Left forelimb (tissue), 1 donor: ENCODE data around the gene S100A5.
"Not testable (repeated sequence)": the region's sequence is repeated elsewhere in the genome, so short reads cannot be mapped to it uniquely, and the experiment has no call there.

Source experiments
- DNase-seq: peaks from one replicate; pipeline ENCODE4 v3.0.0-alpha.2; 2018; ENCODE audit warnings: low spot score

The S100A5 gene

DNA sequence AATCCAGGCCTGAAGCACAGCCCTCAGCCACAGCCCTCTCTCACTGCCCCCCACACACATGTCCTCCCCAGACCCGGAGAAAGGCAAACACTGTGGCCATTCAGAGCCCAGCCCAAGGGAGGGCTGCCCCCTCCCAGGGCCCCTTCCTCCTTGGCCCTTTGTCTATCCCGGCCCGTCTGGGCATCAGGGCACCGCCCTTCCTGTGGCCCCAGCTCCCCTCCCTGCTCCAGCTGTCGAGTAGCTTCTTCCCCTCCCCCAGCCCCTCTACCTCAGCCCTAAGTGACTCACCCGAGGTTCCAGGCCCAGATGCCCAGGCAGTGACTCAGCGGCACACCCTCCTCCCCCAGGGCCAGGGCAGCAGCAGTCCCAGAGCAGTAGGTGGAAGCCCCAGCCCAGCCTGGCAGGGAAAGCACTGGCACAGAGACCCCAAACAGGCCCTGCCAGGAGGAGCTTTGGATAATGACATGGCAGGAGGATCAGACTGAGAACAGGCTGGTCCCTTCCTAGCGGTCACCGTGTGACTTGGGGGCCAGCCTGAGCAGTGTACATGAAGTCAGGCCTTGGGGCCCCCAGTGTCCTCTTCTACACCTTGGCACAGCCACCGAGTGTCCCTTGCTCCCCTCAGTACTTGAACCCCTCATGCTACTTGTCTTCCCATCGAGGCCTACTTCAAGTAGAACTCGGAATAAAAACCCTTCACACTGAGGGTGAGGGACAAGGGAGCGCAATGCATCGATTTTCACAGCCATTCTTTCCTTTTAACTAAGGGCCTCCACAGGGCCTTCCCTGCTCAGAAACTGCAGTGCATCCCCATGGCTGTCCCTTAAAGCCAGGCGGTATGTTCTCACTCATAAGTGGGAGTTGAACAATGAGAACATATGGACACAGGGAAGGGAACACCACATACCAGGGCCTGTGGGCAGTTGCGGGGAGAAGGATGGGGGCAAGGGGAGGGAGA, 26.0 kb upstream of the S100A5 start:
- DNase-seq: peak; percentile 89

DNA sequence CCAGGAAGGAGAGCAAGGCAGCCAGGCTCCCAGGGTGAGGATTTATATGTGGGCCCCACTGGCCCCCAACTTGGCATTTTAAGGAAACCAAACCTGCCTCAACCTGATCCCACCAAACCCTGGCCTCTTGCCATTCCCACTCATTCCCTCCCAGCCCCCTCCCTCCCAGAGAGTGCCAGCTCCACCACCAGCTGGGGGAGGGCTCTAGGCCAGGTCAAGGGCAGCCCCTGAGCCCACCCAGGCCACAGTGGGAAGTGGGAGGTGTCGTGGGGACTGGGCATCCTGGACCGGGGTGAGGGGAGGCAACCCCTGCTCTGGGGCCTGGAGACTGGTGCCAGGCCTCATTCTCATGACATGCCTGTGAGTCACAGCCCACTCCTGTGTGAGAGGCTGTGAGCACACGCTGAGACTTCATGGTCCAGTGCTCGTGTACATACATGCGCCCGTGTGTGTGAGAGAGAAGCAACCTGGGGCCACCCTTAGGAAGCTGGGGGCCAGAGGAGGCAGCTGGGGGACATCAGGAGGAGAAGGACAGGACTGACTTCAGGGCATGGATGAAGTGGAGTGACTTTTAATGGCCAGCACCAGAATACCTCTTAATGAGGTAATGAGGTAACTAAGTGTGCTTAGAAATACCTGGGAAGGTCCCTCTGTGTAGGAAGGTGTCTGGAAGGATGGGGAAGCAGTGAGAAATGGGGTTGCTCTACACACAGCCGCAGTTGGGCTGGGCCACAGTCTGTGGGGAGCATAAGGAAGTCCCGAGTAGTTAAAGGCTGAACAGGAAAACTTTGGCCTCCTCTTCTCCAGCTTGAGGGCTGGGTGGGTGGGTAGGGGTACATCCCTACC, 25.0 kb upstream of the S100A5 start, which contains the start of gene S100A2:
S100A2 (minus strand) TSS at position 316 of the 846 bp plus-strand sequence. CDS start 1,967 bp downstream, outside the sequence.
- DNase-seq: no peak

- no peak for DNase-seq
Measured at GRCh38 chr1:153563991-153564390, 23.3 kb upstream of the S100A5 start.

GRCh38 chr1:153563483-153563901, 22.8 kb upstream of the S100A5 start:
- DNase-seq: no peak

- not testable (repeated sequence) for DNase-seq
Measured at GRCh38 chr1:153562021-153562420, 21.3 kb upstream of the S100A5 start.

DNA sequence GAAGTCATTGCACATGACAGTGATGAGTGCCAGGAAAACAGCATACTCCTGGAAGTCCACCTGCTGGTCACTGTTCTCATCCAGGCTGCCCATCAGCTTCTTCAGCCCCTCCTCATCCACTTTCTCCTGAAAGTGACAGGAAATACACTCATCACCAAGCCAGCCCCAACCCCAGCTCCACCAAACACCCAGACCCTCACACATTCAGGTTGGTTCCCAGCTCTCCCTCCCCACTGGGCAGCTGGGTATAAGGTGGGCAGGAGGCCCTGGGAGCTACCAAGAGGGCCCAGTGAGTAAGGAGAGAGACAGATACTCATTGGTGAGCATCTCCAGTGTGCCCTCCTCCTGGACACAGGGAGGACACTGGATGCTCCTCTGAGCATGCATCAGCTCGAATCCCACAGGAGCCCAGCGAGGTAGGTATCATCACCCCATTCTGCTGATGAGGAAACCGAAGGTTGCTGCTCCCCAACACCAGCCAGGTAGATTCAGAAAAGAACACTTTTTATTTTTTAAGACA, 20.8 kb upstream of the S100A5 start:
- DNase-seq: no peak

DNA sequence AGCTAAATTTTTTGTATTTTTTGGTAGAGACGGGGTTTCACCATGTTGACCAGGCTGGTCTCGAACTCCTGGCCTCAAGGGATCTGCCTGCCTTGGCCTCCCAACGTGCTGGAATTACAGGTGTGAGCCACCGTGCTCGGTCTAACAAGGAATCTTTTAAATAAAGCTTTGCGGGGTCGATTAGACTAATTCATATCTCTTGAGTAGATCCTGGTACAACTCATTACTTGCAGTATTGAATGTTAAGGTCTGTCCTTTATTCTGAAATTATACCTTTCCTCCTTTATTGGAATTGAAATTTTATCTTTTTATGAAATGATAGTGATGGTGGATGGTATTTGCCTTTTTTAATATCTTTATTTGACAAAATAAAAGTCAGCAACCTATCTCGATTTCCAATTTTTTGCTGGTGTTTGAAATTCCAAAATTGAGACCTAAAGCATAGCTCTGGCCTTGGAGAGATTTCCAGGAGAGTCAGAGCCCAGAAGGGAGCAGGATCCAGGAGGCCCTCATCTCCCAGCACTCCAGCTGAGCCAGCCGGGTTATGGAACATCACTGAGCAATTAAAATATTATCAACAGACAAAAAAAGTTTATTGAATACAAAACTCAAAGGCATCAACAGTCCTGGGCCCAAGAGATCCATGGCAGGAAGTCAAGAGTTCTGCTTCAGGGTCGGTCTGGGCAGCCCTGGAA, 20.2 kb upstream of the S100A5 start:
- DNase-seq: no peak

DNA sequence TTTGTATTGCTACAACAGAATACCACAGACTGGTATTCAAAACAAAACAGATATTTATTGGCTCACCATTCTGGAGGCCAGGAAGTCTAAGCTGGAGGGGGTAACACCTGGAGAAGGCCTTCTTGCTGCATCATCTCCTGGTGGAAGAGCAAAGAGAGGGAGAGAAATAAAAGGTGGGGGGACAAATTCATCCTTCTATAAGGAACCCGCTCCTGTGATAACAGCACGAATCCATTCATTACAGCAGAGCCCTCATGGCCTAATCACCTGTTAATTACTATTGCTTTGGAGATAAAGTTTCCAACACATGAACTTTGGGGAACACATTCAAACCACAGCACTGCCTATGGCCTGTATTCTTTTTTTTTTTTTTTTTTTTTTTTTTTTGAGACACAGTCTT, 19.5 kb upstream of the S100A5 start:
- DNase-seq: no peak

- no peak for DNase-seq
Measured at GRCh38 chr1:153557877-153558276, 17.1 kb upstream of the S100A5 start.

GRCh38 chr1:153556348-153556747, 15.6 kb upstream of the S100A5 start:
- DNase-seq: no peak

DNA sequence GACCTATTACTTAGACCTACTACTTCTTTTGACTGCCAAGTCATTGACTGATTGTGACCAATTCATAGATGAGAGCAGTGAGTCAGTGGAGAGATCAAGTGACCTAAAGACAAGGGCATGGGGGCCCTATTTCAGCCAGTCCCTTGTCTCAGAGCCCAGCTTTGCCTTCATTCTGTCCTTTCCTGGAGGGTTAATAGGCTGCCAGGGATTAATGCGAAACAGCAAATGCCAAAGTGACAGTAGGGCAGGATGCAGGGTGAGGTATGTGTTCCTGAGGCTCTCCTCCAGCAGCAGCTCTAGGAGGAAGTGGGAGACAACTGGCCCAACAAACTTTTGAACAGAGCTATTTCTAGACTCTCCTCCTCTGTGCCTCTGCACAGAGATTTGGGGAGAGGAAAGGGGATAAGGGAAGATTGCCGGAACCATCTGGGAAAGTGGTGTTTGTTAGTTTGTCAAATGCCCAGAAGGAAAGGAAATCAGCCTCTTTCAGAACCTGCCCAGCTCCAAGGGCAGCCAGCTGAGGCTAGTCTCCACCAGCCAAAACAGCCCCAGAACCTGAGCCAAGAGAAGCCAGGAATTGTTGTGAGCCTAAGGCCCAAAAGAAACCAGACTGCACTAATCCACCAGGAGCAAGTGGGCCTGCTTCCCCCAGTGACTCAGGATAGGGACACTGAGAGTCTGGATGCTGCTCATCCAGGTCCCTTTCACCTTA, 13.3 kb upstream of the S100A5 start:
- no peak for DNase-seq

- no peak for DNase-seq
Measured at GRCh38 chr1:153553096-153553495, 12.4 kb upstream of the S100A5 start.

DNA sequence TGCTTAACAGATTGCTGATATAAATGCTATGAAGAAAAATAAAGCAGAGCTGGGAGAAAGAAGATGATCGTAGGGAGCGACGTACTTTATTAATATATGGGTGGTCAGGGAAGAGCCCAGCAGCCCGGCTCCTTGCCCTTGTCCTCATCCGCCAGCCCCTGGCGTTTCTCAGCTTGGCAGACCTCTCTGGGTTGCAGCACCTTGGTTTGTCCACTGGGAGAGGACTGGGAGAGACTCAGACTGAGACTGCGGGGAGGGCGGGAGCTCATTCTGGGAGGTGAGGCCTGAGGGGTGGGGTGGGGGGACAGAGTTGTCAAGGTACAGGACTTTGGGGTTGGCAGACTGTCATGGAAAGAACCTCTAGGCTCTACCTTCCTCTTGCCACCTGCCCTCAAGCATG, 11.6 kb upstream of the S100A5 start:
- DNase-seq: no peak

DNA sequence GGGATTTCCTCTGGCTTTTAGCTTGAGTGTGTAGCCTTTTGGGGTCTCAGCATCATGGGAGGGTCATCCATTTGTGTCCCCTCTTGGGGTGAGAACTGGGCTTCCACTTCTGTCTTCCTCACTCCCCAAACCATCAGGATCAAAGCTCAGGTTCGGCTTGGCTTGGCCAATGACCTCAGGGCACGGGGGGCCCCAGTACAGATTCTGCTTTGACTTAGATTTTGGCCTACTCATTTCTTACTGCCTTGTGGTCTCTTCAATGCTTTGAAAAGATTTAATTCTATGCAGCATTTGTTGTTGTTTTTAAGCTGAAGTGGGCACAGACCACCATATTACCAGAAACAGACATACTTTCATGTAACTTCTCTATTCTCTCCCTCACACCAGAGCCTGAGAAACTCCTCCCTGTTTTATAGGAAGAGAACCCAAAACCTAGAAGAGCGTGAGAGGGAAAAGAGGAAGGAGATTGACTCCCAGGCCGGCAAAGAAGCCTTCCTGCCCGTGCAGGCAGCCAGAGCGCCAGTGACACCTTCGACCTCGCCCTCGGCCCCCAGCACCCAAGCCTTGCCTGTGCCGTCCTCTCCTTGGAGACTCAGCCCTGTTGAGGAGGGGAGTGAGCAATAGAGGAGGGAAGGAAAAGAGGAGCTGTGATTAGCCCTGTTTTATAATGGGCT, 10.2 kb upstream of the S100A5 start:
- DNase-seq: peak; percentile 36

- no peak for DNase-seq
Measured at GRCh38 chr1:153550398-153550758, 9.6 kb upstream of the S100A5 start.

DNA sequence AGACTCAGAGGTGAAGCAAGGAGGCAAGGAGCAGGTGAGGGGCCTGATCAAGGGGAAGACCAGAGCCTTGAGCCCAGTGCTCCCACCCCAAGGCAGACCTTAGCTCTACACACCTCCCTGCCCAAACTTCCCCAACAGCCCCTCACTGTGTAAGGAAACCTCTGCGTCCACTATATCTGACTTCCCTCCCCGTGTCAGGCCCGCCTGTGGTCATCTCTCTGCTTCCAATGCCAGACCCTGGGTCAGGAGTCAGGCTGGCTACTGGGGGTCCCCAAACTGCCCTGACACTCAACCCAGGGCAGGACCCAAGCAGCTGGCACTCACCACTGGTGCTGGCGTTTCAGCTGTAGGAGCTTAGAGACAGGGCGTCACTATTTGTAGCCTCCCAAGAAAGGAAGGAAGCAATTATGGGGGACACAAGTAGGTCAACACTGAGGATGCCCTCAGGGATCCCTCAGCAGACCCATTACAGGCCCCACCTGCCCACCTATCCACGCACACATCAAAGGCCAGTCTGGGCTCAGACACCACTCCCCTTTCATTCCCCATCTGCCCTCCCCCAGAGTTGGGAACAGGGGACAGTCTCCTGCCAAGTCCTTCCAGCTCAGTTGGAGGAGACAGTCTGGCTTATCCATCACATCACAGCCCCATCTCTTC, 9.1 kb upstream of the S100A5 start:
- DNase-seq: no peak

DNA sequence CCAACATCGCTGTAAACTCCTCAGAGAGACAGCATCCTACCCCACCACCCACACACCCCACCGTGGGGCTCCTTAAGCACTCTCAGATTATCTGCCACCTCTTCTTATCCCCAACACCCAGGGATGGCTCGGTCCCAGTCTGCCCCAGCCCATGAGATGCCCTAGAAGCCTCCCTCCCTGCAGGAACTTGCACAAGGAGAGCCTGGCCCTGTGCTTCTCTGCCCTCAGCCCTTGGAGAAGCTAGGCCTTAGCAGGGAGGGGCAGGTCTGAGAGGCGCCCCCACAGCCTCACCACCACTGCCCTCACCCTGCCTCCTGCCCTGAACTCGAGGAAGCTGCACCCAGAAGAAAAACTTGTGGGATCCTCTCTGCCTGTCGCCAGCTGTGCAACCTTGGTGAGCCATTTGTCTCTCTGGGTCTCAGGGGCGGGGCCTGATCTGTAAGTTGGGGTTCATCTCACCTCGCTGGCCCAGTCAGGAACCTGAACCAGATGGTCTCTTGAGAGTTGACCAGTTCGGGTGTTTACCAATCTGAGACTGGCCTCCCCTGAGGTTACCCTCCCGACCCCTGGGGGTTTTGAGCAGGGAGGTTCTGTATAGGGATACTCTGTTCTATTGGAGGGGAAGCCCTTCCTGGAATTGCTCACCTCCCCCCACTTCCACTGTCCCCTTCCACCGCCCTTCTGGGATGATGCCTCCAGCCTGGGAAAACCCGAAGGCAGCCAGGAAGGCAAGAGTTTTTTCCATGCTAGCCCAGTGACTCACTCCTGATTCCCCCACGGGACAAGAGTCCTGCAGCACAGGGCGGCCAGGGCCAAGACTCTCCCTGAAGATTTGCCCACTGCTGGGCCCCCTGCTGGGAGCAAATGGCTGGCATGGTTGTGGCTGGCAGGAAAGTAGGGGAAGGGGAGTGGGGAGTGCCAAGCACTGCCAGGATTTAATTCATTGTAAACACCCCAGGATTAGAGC, 8.3 kb upstream of the S100A5 start, which contains the start of gene S100A3:
S100A3 (minus strand) TSS at position 537 of the 967 bp plus-strand sequence. CDS start 773 bp downstream, outside the sequence.
- DNase-seq: no peak
